Erythroblast (primary cell): ENCODE data around the gene LLGL1.
A peak's percentile ranks its signal among the peaks of the same experiment; 100 is the strongest.
"Not testable (repeated sequence)": the region's sequence is repeated elsewhere in the genome, so short reads cannot be mapped to it uniquely, and the experiment has no call there.

Experiments used
- DNase-seq, 2 experiments: peaks; one replicate each; lab custom pipeline; 2025; lab: John Stamatoyannopoulos, UW
- GATA1 ChIP-seq: IDR thresholded peaks from 2 replicates; pipeline ENCODE4 v1.6.1; 2011; ENCODE audit warnings: low read depth, mild to moderate bottlenecking, control low read depth, low read length, moderate library complexity
- POLR2A ChIP-seq: IDR thresholded peaks from 2 replicates; pipeline ENCODE4 v1.6.1; 2011; ENCODE audit warnings: mild to moderate bottlenecking, low read length

The LLGL1 gene

DNA sequence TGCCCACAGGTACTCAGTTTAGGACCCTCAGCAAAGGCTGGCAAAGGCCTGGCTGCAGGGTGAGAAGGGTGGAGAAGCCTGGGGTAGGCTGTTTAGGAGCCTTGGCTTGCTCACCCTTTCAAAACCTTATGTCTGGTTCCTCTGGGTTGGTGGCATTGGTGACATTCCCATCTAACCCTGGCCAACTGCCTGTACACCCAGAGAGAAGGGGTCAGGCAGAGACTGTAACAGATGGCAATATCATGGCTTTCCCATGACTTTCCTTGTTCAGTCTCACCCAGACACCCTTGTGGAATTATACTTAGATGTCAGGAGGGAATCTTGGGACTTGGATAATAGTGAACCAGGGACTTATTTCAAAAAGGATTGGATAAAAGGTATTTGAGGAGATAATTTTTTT lies 18.5 kb upstream of the LLGL1 start:
- TF ChIP-seq GATA1 (no peak), POLR2A (no peak)

DNA sequence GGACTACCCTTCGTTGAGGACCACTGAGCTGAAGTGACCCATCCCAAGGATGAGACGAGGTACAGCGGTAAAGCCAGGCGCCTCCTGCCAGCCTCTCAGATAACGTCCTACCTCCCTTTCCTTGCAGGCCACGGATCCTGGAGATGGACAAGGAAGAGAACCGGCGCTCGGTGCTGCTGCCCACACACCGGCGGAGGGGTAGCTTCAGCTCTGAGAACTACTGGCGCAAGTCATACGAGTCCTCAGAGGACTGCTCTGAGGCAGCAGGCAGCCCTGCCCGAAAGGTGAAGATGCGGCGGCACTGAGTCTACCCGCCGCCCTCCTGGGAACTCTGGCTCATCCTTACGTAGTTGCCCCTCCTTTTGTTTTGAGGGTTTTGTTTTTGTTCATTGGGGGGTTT lies 17.3 kb upstream of the LLGL1 start:
- DNase-seq, result no peak
- TF ChIP-seq GATA1, result no peak
- TF ChIP-seq POLR2A, result no peak

More for the DNA sequence above, 18.5 kb upstream of the LLGL1 start:
- no peak for DNase-seq

DNA sequence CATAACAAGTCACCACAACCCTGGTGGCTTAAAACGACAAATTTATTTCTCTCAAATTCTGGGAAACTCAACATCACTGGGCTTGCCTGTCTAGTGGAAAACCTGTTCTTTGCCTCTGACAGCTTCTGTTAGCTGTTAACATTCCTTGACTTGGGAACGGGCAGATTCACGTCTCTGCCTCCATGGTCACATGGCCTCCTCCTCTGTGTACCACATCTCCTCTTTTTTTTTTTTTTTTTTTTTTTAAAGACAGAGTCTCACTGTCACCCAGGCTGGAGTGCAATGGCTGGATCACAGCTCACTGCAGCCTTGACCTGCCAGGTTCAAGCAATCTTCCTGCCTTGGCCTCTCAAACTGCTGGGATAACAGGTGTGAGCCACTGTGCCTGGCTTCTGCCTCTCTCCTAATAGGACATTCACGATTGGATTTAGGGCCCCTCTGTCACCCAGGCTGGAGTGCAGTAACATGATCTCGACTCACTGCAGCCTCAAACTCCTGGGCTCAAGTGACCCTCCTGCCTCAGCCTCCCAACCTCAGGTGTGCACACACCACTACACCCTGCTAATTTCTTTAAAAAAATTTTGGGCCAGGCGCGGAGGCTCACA lies 11.7 kb upstream of the LLGL1 start:
- DNase-seq, result no peak
- TF ChIP-seq GATA1 (no peak), POLR2A (no peak)

DNA sequence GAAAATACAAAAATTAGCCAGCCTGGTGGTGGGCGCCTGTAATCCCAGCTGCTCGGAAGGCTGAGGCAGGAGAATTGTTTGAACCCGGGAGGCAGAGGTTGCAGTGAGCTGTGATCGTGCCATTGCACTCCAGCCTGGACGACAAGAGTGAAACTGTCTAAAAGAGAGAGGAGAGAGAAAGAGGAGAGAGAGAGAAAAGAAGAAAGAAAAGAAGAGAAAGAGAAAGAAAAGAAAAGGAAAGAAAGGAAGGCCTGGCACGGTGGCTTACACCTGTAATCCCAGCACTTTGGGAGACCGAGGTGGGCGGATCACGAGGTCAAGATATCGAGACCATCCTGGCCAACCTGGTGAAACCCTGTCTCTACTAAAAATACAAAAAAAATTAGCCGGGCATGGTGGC lies 8.5 kb upstream of the LLGL1 start:
- DNase-seq, result not testable (repeated sequence)

DNA sequence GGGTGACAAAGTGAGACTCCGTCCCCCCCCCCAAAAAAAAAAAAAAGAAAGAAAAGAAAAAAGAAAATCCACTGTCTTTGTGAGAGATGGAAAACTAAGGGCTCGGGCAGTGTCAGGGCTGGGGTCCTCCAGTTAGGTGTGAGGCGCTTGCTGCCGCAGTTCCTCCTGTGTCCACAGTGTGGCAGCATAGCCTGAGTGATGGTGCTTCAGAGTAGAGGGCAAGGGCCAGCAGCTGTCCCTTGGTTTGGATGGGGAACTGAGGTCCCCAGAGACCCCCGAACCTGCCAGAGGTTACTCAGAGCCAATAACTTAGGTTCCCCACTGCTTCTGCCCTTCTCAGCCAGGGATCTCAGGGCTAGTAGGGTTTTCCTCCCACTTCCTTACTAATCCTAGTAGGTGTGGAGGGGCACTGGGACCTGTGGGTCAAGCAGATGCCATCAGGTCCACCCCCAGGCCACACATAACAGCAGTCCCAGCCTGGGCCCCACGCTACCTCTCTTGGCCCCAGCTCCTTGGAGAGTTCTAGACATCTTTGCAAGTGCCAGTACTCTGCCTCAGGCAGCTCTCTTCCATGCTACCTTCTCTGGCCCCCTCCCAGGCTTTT lies 7.9 kb upstream of the LLGL1 start:
- DNase-seq, result peak; percentile 61 to 81
- TF ChIP-seq GATA1, result no peak
- no peak for TF ChIP-seq POLR2A

DNA sequence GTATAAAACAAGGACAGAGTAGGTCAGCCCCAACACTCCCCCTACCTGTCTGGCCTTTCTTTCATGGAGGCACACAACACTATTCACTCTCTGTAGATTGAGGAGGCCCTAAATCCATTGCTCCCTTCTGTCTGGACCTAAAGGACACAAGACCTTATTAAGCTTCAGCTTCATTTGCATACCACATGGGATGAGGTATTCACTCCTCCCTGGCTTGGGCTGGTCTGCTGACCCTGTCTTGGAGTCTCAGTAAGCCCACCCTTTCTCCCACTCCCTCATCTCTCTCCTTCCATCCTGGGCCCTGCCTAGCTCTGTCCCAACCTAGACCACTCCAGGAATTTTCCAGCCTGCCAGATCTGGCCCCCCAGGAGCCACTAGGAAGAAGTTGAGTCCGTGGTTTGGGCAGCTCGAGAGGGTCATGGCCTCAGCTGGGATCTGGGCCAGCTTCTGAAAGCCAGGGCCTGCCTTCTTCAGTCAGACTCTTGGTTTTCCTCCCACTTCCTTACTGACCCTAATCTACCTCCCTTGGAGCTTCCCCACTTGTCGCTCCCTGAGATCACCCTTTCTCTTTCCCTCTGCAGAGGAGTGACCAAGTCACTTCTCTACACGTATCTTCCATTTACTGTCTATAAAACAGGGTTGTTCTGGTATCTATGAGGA lies 6.5 kb upstream of the LLGL1 start:
- no peak for DNase-seq
- no peak for TF ChIP-seq GATA1
- no peak for TF ChIP-seq POLR2A

DNA sequence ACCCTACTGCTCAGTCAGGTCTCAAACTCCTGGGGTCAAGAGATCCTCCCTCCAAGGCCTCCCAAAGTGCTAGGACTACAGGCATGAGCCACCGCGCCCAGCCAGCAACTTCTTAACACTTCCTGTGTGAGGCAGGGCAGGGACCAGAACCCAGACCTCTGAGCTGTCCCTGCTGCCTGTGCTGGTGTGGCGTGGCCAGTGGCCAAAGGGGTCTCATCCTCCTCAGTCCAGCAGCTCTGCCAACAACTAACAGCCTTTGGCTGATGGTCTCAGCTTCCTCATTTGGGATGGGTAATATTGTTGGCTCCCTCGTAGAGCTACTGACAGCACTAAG lies 1.4 kb upstream of the LLGL1 start:
- no peak for DNase-seq
- TF ChIP-seq POLR2A (no peak), GATA1 (no peak)

DNA sequence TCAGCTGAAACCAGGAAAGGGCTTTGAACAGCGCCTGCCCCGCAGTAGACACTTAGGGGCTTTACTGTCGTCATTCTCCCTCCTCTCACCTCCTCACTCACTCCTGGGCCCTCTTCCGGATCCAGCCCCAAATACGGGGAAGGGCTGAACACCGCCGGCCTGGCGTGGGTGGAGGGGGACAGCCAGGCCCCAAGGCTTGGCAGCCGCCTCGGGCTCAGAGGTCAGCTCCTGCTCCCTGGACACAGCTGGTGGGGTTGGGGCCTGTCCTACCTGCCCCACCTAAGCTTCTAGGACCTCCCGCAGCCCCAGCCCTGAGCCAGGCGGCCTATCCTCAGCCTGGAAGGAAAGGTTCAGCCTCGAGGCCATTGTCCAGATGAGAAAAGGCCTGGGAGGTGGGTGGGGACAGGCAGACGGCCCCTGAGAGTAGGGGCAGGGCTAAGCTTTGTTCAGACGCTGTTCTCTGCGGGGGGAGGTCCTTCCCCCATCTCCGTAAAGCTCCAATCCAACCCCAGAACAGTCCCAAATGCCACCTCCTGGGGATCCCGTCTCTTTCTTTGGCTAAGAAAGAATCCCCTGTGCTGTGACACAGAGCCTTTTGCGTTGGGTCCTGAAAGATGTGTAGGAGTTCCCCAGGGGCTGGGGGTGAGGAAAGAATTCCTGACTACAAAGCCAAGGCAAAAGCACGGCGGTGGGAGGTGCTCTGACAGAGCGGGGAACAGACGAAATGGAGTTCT lies 881 bp upstream of the LLGL1 start:
- no peak for DNase-seq
- no peak for TF ChIP-seq POLR2A
- TF ChIP-seq GATA1, result no peak

DNA sequence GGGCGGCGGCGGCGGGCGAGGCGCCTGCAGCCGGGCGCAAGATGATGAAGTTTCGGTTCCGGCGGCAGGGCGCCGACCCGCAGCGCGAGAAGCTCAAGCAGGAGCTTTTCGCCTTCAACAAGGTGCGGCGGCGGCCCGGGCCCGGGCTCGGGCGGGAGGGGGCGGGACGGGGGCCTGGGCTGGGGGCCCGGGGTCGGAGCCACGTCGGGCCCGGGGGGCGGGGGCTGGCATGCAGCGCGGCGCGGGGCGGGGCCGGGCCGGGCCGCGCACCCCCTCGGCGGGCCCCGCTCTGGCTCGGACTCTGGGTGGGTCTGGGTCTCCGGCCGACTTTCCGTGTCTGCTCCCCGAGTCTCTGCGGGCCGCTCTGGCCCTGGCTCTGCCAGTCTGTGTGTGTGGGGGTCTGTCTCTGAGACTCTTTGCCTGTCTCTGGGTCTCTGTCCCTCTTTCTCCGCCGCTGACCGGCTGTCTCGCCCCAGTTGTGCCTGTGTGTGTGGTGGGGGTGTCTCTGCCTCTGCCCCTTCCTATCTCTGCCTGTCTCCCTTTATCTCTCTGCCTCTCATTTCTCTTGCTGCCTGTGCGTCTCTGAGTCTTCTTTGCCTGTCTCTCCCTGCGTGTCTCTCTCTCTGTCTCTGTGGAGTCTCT lies 328 bp downstream of the LLGL1 start:
- TF ChIP-seq POLR2A (no peak), GATA1 (no peak)
- peak in 1 of 2 experiments; percentile 49 for DNase-seq

DNA sequence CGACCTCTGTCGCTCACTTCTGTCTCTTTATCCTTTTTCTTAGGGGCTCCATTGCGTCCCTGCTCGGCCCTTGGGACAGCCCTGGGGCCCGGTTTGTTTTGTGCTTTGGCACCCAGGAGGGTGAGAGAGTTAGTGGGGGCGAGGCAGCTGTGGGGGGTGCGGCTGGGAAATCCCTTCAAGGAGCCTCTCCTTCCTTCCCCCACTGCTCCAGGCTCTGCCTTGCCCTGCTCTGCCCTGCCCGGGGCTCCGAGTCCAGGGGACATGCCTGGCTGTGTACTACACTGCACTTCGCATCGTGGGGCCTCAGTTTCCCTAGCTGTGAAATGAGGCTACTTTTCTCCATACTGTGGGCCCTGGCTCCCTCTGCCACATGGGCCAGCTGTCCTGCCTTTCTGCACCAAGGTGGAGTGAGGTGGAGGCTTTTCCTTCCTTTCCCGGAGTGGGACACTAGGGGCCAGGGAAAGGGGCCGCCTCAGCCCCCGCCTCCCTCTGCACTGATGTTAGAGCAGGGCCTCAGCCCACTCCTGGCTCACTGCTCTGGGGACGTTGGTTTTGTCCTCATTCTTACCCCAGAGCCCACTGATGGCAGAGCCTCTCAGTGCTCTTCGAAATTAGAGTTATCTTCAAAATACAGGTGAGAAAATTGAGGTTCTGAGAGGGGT lies 980 bp downstream of the LLGL1 start:
- TF ChIP-seq POLR2A (no peak), GATA1 (no peak)
- no peak for DNase-seq

DNA sequence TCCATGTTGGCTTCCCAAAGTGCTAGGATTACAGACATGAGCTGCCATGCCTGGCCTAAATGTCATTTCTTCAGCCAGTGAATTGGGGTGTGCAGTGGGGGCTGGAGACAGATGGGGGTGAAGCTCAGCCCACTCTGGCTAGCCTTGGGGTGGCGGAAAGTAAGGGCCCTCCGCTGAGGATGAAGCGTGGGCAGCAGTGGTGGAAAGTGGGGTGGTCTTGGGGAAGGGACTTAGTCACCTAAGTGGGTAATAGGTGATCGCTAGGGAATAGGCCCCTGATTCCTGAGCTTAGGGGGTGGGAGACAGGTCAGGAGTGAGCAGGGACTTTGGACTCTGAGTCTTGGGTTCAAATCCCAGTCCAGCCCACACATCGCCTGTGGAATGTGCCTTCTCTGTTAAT lies 2.2 kb downstream of the LLGL1 start:
- DNase-seq, result no peak
- TF ChIP-seq GATA1 (no peak), POLR2A (no peak)

DNA sequence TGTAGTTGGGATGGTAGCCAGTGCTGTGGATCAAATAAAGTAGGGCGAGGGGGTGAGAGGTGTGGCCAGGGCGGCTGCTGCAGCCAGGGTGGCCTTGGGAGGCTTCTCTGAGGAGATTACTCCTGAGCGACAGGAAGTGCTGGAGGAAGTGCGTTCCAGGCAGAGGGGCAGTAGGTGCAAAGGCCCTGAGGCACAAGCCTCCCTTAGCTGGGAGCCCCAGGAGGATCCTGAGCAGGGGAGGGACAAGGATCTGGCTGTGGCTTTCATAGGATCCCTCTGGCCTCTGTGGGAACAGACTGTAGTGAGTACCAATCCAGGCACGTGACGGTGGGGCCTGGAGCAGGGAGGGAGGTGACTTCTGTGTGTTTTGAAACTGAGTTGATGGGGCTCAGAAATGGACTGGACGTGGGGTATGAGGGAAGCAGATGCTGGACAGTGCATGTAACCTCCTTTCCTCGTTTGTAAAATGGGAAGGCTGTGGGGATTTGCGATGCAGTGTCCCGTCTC lies 2.8 kb downstream of the LLGL1 start:
- no peak for TF ChIP-seq GATA1
- TF ChIP-seq POLR2A, result no peak
- no peak for DNase-seq

DNA sequence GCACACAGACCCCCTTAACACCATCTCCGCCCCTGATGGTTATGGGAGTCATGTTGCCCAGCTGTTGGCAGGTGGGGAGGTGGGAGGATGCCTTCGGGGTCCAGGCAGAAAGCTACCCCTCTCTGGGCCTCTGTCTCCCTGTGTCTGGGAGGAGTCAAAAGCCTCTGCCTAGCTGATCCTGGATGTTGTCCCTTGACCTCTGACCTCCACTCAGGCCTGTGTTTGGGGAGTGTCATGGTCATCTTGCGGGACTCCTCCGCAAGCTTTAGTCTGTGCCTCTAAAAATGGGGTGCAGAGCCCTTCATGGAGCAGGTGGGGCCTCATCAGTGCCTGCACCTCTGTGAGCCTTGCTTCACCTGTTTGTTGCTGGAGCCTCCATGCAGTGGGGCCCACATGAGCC lies 3.8 kb downstream of the LLGL1 start:
- no peak for DNase-seq
- TF ChIP-seq GATA1 (no peak), POLR2A (no peak)
